H1 (cell line): ENCODE results near the gene RIMBP2. TPM values are rescaled to one million over a fixed set of nuclear protein-coding genes. Genes with fewer than 3 reads are reported as not detected.

ENCODE experiments used
- CTCF ChIA-PET: fragments of 300-600 bp; sonication (Branson Sonifier 250); formaldehyde crosslinking; loops from one replicate; lab custom pipeline; 2021; ENCODE audit not compliant: partially characterized antibody; lab: Charles Lee
- POLR2A ChIA-PET: fragments of 300-600 bp; sonication (Branson Sonifier 250); formaldehyde crosslinking; loops from one replicate; lab custom pipeline; 2021; ENCODE audit warnings: inconsistent platforms; ENCODE audit not compliant: partially characterized antibody; lab: Charles Lee
- DNase-seq, 2 experiments: peaks; one replicate each; pipeline versions ENCODE4 v3.0.0 to v3.0.0-alpha.2; 2010 to 2022; ENCODE audit warnings: low spot score in 2 of 2, low read depth in 1 of 2, mixed read lengths in 1 of 2
- FAIRE-seq: peaks from 2 replicates; lab custom pipeline; 2011; peaks lifted over from hg19 to GRCh38; lab: Jason Lieb, UNC
- H2AFZ ChIP-seq: 2 replicates; pipeline ENCODE4 v1.8.1; 2012; ENCODE audit warnings: low read length, inconsistent platforms
- H2AK5ac ChIP-seq: 2 replicates; pipeline ENCODE4 v1.6.1; 2013; ENCODE audit warnings: low read depth, low read length
- H2BK120ac ChIP-seq: replicated peaks from 2 replicates; pipeline ENCODE3; 2013; ENCODE audit warnings: low read depth, low read length, inconsistent platforms
- H2BK12ac ChIP-seq: 2 replicates; pipeline ENCODE4 v1.6.1; 2013; ENCODE audit warnings: low read depth, low read length
- H2BK15ac ChIP-seq: 2 replicates; pipeline ENCODE4 v1.6.1; 2013; ENCODE audit warnings: low read length
- H2BK20ac ChIP-seq: 2 replicates; pipeline ENCODE4 v1.6.1; 2013; ENCODE audit warnings: low read length
- H2BK5ac ChIP-seq: 2 replicates; pipeline ENCODE4 v1.6.1; 2013; ENCODE audit warnings: low read depth, low read length
- H3K14ac ChIP-seq: 2 replicates; pipeline ENCODE4 v1.6.1; 2013; ENCODE audit warnings: inconsistent platforms; ENCODE audit not compliant: insufficient read length
- H3K18ac ChIP-seq: 2 replicates; pipeline ENCODE4 v1.6.1; 2013; ENCODE audit warnings: low read length; ENCODE audit errors: extremely low read depth
- H3K23ac ChIP-seq: 2 replicates; pipeline ENCODE4 v1.6.1; 2013; ENCODE audit warnings: inconsistent platforms; ENCODE audit not compliant: insufficient read length
- H3K23me2 ChIP-seq: 2 replicates; pipeline ENCODE4 v1.6.1; 2013; ENCODE audit warnings: low read depth, low read length
- H3K27ac ChIP-seq: 2 replicates; pipeline ENCODE4 v1.6.1; 2011; ENCODE audit warnings: low read depth, low read length, inconsistent platforms
- H3K27me3 ChIP-seq, 4 experiments: replicated peaks in 1 of 4; 1 replicate in 1 of 4; 2 replicates in 3 of 4; pipeline versions ENCODE4 v1.6.1 to v1.8.1; 2011 to 2013; ENCODE audit warnings: low read length in 3 of 4, mild to moderate bottlenecking in 3 of 4, inconsistent platforms in 2 of 4, mixed read lengths in 2 of 4, moderate library complexity in 1 of 4; ENCODE audit not compliant: control insufficient read depth in 3 of 4, insufficient read depth in 3 of 4; ENCODE audit errors: extremely low read depth in 1 of 4
- H3K36me3 ChIP-seq, 4 experiments: 2 replicates each; pipeline versions ENCODE4 v1.6.1 to v1.8.1; 2011 to 2013; ENCODE audit warnings: mild to moderate bottlenecking in 4 of 4, low read length in 3 of 4, moderate library complexity in 2 of 4, control low read depth in 1 of 4, inconsistent platforms in 1 of 4; ENCODE audit not compliant: insufficient read depth in 4 of 4, control insufficient read depth in 2 of 4
- H3K4ac ChIP-seq: replicated peaks from 2 replicates; pipeline ENCODE3; 2013; ENCODE audit warnings: low read length, low read depth, mixed read lengths, inconsistent platforms; ENCODE audit not compliant: insufficient read length
- H3K4me1 ChIP-seq, 4 experiments: replicated peaks in 1 of 4; 1 replicate in 1 of 4; 2 replicates in 3 of 4; pipeline versions ENCODE4 v1.6.1 to v1.8.1; 2011 to 2013; ENCODE audit warnings: low read length in 3 of 4, inconsistent platforms in 2 of 4, mixed read lengths in 1 of 4; ENCODE audit not compliant: insufficient read depth in 4 of 4, control insufficient read depth in 3 of 4
- H3K4me2 ChIP-seq, 2 experiments: 2 replicates each; pipeline versions ENCODE4 v1.6.1 to v1.8.1; 2011 to 2013; ENCODE audit warnings: low read depth in 2 of 2, low read length in 2 of 2, control low read depth in 1 of 2, inconsistent platforms in 1 of 2, mild to moderate bottlenecking in 1 of 2; ENCODE audit not compliant: insufficient read depth in 1 of 2
- H3K4me3 ChIP-seq, 4 experiments: fragments of 200-600, 300-600 bp in 1 of 4; sonication (generic), shearing (Covaris generic), sonication (Bioruptor Twin) in 1 of 4; 2 replicates each; pipeline versions ENCODE4 v1.5.1 to v1.8.1; 2011 to 2016; ENCODE audit warnings: low read length in 4 of 4, low read depth in 3 of 4, control low read depth in 2 of 4, inconsistent platforms in 2 of 4, mild to moderate bottlenecking in 2 of 4, mixed read lengths in 1 of 4, moderate library complexity in 1 of 4; ENCODE audit not compliant: insufficient read depth in 2 of 4; ENCODE audit errors: extremely low read depth in 1 of 4
- H3K56ac ChIP-seq: replicated peaks from 2 replicates; pipeline ENCODE3; 2013; ENCODE audit warnings: low read depth, mild to moderate bottlenecking, mixed read lengths, low read length, inconsistent platforms; ENCODE audit not compliant: insufficient read length
- H3K79me1 ChIP-seq: 2 replicates; pipeline ENCODE4 v1.6.1; 2013; ENCODE audit warnings: low read depth, low read length, control low read depth
- H3K79me2 ChIP-seq, 2 experiments: 2 replicates each; pipeline versions ENCODE4 v1.6.1 to v1.8.1; 2012 to 2013; ENCODE audit warnings: low read length in 2 of 2, mild to moderate bottlenecking in 2 of 2, inconsistent platforms in 1 of 2; ENCODE audit not compliant: insufficient read depth in 2 of 2, control insufficient read depth in 1 of 2
- H3K9ac ChIP-seq, 4 experiments: replicated peaks in 1 of 4; 1 replicate in 1 of 4; 2 replicates in 3 of 4; pipeline versions ENCODE4 v1.6.1 to v1.8.1; 2011 to 2013; ENCODE audit warnings: low read depth in 3 of 4, low read length in 3 of 4, control low read depth in 2 of 4, mild to moderate bottlenecking in 2 of 4, moderate library complexity in 2 of 4, inconsistent platforms in 1 of 4; ENCODE audit errors: extremely low read depth in 1 of 4
- H3K9me3 ChIP-seq, 2 experiments: 2 replicates each; pipeline versions ENCODE4 v1.6.1 to v1.8.1; 2012 to 2013; ENCODE audit warnings: mild to moderate bottlenecking in 2 of 2, moderate library complexity in 2 of 2, control low read depth in 1 of 2, inconsistent platforms in 1 of 2, low read depth in 1 of 2, low read length in 1 of 2, mixed read lengths in 1 of 2; ENCODE audit not compliant: insufficient read depth in 2 of 2
- H4K20me1 ChIP-seq, 2 experiments: replicated peaks in 1 of 2; 2 replicates each; pipeline versions ENCODE3 to v1.8.1; 2011 to 2013; ENCODE audit warnings: inconsistent platforms in 2 of 2, low read length in 2 of 2, mild to moderate bottlenecking in 1 of 2; ENCODE audit not compliant: insufficient read depth in 2 of 2, control insufficient read depth in 1 of 2
- H4K5ac ChIP-seq: 2 replicates; pipeline ENCODE4 v1.6.1; 2013; ENCODE audit warnings: low read length, low read depth, mixed read lengths, inconsistent platforms; ENCODE audit not compliant: insufficient read length
- H4K8ac ChIP-seq: 2 replicates; pipeline ENCODE4 v1.8.0; 2013; ENCODE audit warnings: mild to moderate bottlenecking, moderate library complexity, low read length, inconsistent platforms; ENCODE audit not compliant: insufficient read depth; ENCODE audit errors: extremely low read depth
- H4K91ac ChIP-seq: replicated peaks from 2 replicates; pipeline ENCODE3; 2013; ENCODE audit warnings: low read length, mixed read lengths, inconsistent platforms; ENCODE audit not compliant: insufficient read length
- ASH2L ChIP-seq: fragments of 200-600, 300-600 bp; sonication (generic); IDR thresholded peaks from one replicate; pipeline ENCODE4 v1.7.1; 2017; ENCODE audit warnings: low read length
- ATF3 ChIP-seq: IDR thresholded peaks from 2 replicates; pipeline ENCODE4 v1.6.1; 2011; ENCODE audit warnings: low read depth, mild to moderate bottlenecking, low read length; ENCODE audit not compliant: insufficient read depth
- CBX5 ChIP-seq: fragments of 300-800, 300-1000 bp; sonication (generic); IDR thresholded peaks from 2 replicates; pipeline ENCODE4 v1.7.1; 2016; ENCODE audit warnings: antibody characterized with exemption, low read length, low read depth
- CTBP2 ChIP-seq: IDR thresholded peaks from 2 replicates; pipeline ENCODE4 v1.7.0; 2011; ENCODE audit warnings: borderline replicate concordance, mild to moderate bottlenecking, moderate library complexity, mixed read lengths, low read length; ENCODE audit not compliant: insufficient read depth, insufficient read length
- EZH2 ChIP-seq: fragments of 200-600 bp; sonication (generic); IDR thresholded peaks from 2 replicates; pipeline ENCODE4 v1.7.1; 2012; ENCODE audit warnings: low read depth, mild to moderate bottlenecking, moderate library complexity, low read length, inconsistent platforms; ENCODE audit not compliant: severe bottlenecking
- FOSL1 ChIP-seq: IDR thresholded peaks from 2 replicates; pipeline ENCODE4 v1.6.1; 2011; ENCODE audit warnings: mild to moderate bottlenecking, low read depth, low read length, moderate library complexity; ENCODE audit not compliant: insufficient read depth
- GTF2F1 ChIP-seq: IDR thresholded peaks from 2 replicates; pipeline ENCODE4 v1.6.1; 2012; ENCODE audit warnings: low read depth, low read length, improper control_type of control experiment, borderline replicate concordance
- MAFK ChIP-seq: IDR thresholded peaks from 2 replicates; pipeline ENCODE4 v1.6.1; 2012; ENCODE audit warnings: low read depth, mild to moderate bottlenecking, improper control_type of control experiment, low read length
- SIX5 ChIP-seq: IDR thresholded peaks from 2 replicates; pipeline ENCODE4 v1.6.1; 2011; ENCODE audit warnings: mild to moderate bottlenecking, low read depth, low read length
- SP1 ChIP-seq: IDR thresholded peaks from 2 replicates; pipeline ENCODE4 v1.6.1; 2011; ENCODE audit warnings: low read depth, low read length
- SP4 ChIP-seq: IDR thresholded peaks from 2 replicates; pipeline ENCODE4 v1.6.1; 2012; ENCODE audit warnings: low read length, inconsistent platforms
- TCF12 ChIP-seq: IDR thresholded peaks from 2 replicates; pipeline ENCODE4 v1.6.1; 2011; ENCODE audit warnings: low read depth, mild to moderate bottlenecking, low read length
- WGBS, 2 experiments: shearing (Covaris generic) in 1 of 2; methylation state at CpG; one replicate each; pipeline versions ENCODE4 v1.1.6 to v1.1.7; 2013 to 2015; ENCODE audit warnings: low lambda C conversion rate in 2 of 2, mixed read lengths in 2 of 2, inconsistent platforms in 1 of 2, low coverage in 1 of 2, missing lambda C conversion rate in 1 of 2; ENCODE audit not compliant: insufficient replicate concordance in 2 of 2, insufficient coverage in 1 of 2, insufficient read length in 1 of 2; ENCODE audit errors: extremely low coverage in 1 of 2, missing lambda C conversion rate in 1 of 2; 5-methylcytosine and 5-hydroxymethylcytosine counted together
- polyA plus RNA-seq, 7 experiments: library from polyadenylated mRNA; depleted of rRNA in 3 of 7; stranded (reverse) in 5 of 7; unstranded in 2 of 7; fragments of >200 nt in 5 of 7; fragments of 200-250 nt in 2 of 7; gene quantifications; 1 replicate in 5 of 7; 2 replicates in 1 of 7; 4 replicates in 1 of 7; pipeline versions ENCODE4 v1.2.1 to v1.2.3, GENCODE V29; 2011 to 2013; ENCODE audit warnings: missing spikeins in 2 of 7, mixed read lengths in 2 of 7
- total RNA-seq: library from RNA; stranded (reverse); fragmentation: NEBNext Ultra II Directional; extraction: Animal tissue kit (Norgen Biotek cat#: 25700); gene quantifications from 2 replicates; pipeline ENCODE4 v1.2.1, GENCODE V29; 2021

RIMBP2 gene
- total and polyA plus RNA-seq, 2 of the 8 experiments (the other 6 are each of a cell fraction or from before 2014, with no cell fraction given) = 0.18 to 0.65 TPM

GRCh38 chr12:130356222-130356621 lies 359.9 kb downstream of the RIMBP2 start:
- no peak overlapping the region for H3K23ac ChIP-seq
- H3K4ac ChIP-seq = no peak overlapping the region
- no peak overlapping the region for H3K18ac ChIP-seq
- no peak overlapping the region for H3K27ac ChIP-seq
- H3K79me1 ChIP-seq = no peaks in the 10 kb centered on the region
- H2BK5ac ChIP-seq = no peak overlapping the region
- no peak overlapping the region for H3K9ac ChIP-seq
- no peaks in the 10 kb centered on the region for H3K27me3 ChIP-seq
- no peak overlapping the region for H4K91ac ChIP-seq
- no peak overlapping the region for H3K4me2 ChIP-seq
- peaks cover 0 to 2% of the 10 kb centered on the region in 2 experiments for H4K20me1 ChIP-seq
- H3K9me3 ChIP-seq = no peaks in the 10 kb centered on the region
- ChIA-PET CTCF (no interaction called here), POLR2A (interaction anchor here (0.7 kb wide), 1 partner anchor 214 kb away, joined by 3 read pairs; no protein-coding TSS in a partner anchor)
- H2AK5ac ChIP-seq = no peak overlapping the region
- FAIRE-seq = no peak
- no peak overlapping the region for H2BK12ac ChIP-seq
- H2BK15ac ChIP-seq = no peak overlapping the region
- H4K5ac ChIP-seq = no peak overlapping the region
- H2AFZ ChIP-seq = no peak overlapping the region
- no peaks in the 10 kb centered on the region for H3K4me1 ChIP-seq
- H3K4me3 ChIP-seq = no peak overlapping the region
- no peaks in the 10 kb centered on the region for H3K79me2 ChIP-seq
- WGBS, 2 experiments = 91% methylated on average over 8 of the region's 8 CpGs; no CpG with 5 or more reads in 1 of the 2 experiments
- no peak overlapping the region for H4K8ac ChIP-seq
- TF ChIP-seq TCF12 (no peak), SP1 (no peak), CBX5 (no peak), SIX5 (no peak), FOSL1 (no peak), SP4 (no peak), ASH2L (no peak), EZH2 (no peak), ATF3 (no peak), GTF2F1 (no peak), CTBP2 (no peak), MAFK (no peak)
- H3K36me3 ChIP-seq = no peaks in the 10 kb centered on the region
- H2BK20ac ChIP-seq = no peak overlapping the region
- no peak overlapping the region for H3K56ac ChIP-seq
- no peak for DNase-seq
- no peaks in the 10 kb centered on the region; the same call in 1 of the 2 replicates for H3K23me2 ChIP-seq
- H2BK120ac ChIP-seq = no peak overlapping the region
- H3K14ac ChIP-seq = no peak overlapping the region
